ENCODE results near the gene TMEM183A. TPM values are rescaled to one million over a fixed set of nuclear protein-coding genes. Genes with fewer than 3 reads are reported as not detected.

Gene TMEM183A
- total RNA-seq, 1 donor: 207 TPM

Other genes with a start within 250 kb of the TMEM183A start
- 84.7 TPM for gene KDM5B, start 199.0 kb upstream of the TMEM183A start, total RNA-seq
- not detected for gene PCAT6, start 196.4 kb upstream of the TMEM183A start, total RNA-seq
- 5.1 TPM for gene RABIF, start 118.2 kb upstream of the TMEM183A start, total RNA-seq
- gene KLHL12, start 80.1 kb upstream of the TMEM183A start, total RNA-seq: 19.3 TPM
- gene ADIPOR1, start 49.1 kb upstream of the TMEM183A start, total RNA-seq: 139 TPM
- 34.1 TPM for gene CYB5R1, start 40.1 kb upstream of the TMEM183A start, total RNA-seq
- gene PPFIA4, start 19.1 kb downstream of the TMEM183A start, total RNA-seq: 0.73 TPM
- gene MYOG, start 78.6 kb downstream of the TMEM183A start, total RNA-seq: not detected
- not detected for gene ADORA1, start 120.4 kb downstream of the TMEM183A start, total RNA-seq
- gene MYBPH, start 168.5 kb downstream of the TMEM183A start, total RNA-seq: not detected
- gene CHI3L1, start 179.3 kb downstream of the TMEM183A start, total RNA-seq: 0.94 TPM
- 0.42 TPM for gene CHIT1, start 222.3 kb downstream of the TMEM183A start, total RNA-seq